Measurements from ENCODE around the gene EPB41L3.
"Not testable (repeated sequence)": the region's sequence is repeated elsewhere in the genome, so short reads cannot be mapped to it uniquely, and the experiment has no call there.

Gene EPB41L3

DNA sequence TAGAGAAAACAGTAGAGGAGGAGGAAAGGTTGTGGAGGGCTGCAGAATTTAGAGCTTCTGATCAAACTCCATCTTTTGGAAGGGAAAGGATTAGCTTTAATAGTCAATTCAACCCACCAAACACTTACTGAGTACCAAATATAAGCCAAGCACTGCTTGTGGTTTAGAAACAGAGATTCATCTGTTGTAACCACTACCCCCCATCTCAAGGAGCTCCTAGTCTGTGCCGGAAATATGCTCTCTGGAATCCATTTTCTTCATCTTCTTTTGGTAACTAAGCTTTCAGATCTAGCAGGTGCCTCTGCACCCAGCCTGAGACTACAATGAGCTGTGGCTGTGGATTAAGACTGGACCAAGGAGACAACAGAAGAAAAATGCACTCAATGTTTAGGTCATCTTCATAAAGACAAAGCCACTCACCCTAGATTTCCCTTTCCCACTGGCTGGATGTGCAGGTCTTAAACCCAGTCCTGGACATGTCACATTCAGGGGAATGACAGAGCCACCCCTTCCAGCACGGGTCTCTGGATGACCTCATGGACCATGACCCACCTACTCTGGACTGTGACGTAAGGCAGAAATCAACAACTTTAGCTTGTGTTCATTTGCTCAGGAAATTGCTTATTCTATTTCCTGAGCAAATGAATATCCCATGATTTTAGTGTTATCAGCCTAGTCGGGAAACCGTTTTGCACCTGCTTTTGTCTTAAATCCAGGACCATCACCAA is 52.9 kb downstream of the EPB41L3 start:
- no peak for DNase-seq

DNA sequence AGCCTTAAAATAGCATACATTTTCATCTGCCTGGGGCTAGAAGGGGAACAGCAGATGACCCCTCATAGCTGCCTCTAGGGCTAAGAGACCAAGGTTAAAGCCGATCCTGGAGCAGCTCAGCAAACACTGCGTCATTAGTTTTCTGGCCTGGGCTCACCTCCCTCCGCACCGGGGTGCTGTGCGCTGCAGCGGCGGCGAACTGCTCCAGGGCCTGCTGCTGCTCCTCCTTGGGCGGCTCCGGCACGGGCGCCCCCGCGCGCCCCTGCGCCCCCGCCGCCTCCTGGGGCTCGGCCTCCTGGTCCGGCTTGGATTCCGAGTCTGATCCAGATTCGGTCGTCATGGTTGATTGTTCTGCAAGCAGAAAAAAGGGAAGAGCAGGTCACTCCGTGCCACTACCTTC is 55.0 kb downstream of the EPB41L3 start:
- DNase-seq, result no peak

DNA sequence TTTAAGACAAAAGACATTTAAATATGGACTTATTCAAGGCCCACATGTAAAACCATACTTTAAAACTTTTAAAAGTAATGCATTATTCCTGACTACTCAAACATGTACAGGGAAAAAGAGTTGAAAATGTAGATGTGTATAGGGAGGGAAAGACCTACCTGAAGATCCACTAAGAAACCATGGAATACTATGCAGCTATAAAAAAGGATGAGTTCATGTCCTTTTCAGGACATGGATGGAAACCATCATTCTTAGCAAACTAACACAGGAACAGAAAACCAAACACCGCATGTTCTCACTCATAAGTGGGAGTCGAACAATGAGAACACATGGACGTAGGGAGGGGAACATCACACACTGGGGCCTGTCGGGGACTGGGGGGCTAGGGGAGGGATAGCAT is 55.8 kb downstream of the EPB41L3 start:
- not testable (repeated sequence) for DNase-seq

DNA sequence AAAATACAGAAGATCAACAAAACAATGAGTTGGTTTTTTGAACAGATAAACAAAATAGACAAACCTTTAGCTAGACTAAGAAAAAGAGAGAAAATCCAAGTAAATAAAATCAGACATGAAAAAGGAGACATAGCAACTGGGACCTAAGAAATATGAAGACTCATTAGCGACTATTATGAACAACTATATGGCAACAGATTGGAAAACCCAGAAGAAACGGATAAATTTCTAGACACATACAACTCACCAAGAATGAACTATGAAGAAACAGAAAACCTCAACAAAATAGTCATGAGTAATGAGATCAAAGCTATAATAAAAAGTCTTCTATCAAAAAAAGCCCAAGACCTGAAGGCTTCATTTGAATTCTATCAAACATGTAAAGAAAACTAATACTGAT is 59.3 kb downstream of the EPB41L3 start:
- no peak for DNase-seq

DNA sequence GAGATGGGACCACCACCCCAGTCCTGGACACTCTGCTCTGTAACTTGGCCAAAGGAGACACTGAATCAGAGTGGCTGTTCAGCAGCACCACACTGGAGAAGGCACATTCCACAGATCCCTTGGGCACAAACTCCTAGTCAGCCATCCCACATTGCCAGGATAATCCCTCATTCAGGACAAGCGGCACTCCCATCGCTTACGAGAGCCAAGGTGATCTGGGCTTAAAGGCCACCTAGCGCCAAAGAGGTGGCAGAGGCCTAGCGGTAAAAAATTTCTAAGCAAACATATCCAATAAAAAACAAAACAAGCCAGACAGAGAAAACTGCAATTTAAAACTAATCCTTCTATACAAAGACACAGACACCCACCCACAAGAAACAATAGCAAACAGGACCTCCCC is 62.2 kb downstream of the EPB41L3 start:
- DNase-seq, result no peak

DNA sequence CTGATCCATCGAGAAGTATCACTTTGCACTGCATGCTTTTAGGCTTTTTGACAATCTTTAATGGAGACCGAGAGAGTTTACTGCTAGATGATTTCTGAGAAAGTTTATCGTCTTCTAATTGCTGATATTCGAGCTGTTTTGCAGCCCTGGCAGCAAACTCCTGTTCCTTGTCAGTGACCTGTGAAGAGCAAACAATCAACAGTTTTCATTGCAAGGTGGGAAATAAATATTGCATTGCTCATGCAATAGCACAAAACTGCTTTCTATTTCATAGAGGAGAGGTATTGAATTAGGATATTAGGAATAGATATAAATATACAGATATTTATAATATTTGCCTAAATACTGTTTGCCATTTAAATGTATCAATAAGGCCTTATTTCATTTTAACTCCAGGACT is 65.5 kb downstream of the EPB41L3 start:
- DNase-seq, result no peak

DNA sequence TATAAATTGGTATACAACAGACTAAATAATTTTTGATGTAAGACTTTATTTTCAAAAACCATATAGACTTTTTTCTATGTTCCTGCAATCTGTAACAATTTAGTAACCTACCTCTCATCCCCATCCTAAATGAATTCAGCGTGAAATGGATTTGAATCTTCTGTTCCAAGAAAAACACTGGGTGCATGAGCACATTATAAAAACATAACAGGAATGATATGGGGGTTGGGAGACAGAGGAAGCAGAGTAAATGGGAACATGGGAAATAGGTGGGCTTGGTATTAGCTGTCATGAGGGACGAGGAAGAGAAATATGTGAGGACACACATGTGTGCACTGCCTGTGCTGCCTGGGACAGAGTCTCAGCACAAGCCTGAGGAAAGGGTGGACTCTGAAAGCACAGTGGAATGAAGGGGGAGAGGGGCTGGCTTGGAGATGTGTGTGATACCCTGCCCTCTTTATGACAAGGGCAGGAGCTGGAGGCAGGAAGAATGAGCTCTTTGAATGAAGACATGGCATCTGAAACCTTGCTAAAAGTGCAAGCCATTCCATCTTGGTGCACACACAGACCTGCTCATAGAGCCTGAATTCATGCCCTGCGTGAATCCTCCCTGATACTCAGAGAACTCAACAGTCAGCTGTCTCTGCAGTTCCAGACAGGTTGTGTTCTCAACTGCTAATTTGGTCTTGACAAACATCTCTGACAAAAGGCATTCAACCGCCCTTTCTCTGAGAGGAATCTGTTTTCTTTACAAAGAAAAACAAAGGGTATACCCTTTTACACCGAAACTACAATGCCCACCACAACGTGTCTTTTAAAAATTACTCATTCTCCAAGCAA is 66.6 kb downstream of the EPB41L3 start:
- DNase-seq, result no peak

DNA sequence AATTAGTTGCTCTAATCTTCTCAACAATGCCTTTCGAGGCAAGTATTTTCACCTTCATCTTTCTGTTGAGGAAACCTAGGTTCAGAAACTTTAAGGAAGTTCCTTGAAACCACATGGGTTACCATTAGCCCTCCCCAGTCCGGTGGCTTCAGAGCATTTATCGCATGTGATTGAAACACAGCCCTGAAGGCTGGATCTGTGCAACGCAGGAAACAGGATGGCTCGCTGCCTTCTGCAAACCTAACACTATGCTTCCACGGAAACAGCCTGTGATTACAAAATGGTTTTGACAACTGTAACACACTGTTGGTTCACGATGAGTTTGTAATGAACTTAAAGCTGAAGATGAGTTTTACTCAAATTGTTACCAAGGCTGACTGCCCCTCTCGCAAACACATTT is 68.5 kb downstream of the EPB41L3 start:
- DNase-seq, result no peak

DNA sequence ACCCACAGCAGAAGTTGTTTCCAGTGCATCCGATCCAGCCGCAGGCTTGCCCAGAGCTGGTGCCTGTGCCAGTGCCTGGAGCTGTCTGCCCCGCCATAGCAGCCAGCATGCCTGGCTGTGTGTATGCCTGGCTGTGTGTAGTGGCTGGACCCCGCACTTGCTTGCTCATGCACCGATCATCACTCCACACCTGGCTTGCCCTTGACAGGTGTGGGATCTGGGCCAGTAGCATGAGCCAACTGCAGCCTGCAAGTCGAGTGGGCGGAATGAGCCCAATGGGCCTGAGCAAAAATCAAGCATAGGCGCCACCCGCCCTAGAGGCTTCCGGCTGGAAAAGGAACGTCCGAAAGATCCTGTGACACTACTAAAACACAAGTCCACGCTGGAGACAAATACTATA is 74.5 kb downstream of the EPB41L3 start:
- no peak for DNase-seq

DNA sequence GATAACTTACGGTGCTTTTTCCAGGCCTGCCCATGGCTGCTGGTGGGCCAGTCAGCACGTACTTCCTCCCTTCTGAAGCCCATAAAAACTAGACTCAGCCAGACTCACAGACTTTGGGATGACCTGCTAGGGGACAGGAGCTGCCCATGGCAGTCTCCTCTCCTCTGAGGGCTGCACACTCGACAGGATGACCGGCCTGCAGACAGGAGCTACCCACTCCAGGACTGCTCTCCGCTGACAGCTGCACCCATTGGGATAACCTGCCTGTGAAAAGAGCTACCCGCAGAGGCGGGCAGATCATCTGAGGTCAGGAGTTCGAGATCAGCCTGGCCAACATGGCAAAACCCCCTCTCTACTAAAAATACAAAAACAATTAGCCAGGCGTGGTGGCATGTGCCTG is 75.4 kb downstream of the EPB41L3 start:
- no peak for DNase-seq

DNA sequence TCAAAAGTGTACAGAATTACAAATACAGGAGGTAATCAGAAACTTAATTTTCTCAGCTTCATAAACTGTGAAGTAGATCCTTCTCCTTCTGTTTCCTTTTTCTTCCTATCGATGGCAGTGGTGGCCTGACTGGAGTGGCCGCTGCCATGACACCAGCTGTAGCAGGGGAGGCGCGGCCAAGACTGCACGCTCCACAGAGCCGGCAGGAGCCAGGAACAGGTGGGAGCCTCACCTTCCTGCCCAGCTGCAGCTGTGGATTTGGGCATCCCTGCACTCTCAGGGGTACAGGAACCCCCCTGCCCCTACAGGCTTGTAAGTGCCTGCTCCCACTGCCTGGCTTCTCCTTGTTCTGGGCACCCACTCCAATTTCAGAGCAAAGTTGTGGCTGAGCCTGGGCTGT is 76.1 kb downstream of the EPB41L3 start:
- no peak for DNase-seq

DNA sequence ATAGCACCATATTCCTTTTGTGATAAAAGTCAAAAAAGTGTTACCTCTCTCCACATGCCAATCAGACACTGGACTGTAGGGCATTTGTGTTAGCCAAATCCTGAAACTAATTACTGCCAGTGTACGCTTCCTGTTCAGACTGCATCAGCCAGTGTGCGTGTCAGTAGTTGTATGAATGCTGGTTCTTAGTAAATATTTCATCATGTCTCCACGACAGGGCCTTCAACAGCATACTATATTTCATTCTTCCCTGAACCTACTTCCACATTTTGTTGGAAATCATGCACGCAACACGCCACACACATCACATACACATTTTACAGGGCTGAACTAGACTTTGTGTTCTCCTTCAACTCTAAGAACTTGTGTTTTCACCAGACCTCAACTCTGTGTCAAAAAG is 77.5 kb downstream of the EPB41L3 start:
- no peak for DNase-seq

DNA sequence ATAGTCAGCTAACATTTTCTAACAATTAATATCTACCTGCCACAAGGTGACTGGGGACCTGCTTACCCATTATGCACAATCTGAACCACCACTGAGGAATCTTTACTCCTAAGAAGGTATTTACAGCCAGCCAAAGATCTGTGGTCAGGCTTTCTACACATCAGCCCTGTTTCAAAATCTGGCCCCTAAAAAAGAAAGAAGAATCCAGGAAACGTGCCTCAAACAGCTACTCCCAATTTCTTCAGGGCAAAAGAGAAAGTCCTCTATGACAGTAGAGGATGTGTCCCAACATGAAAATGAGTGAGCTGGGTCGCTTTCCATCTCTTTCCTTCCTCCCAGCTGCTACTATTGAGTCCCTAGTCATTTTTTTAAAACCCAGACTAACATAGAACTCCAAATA is 79.5 kb downstream of the EPB41L3 start:
- DNase-seq, result no peak

DNA sequence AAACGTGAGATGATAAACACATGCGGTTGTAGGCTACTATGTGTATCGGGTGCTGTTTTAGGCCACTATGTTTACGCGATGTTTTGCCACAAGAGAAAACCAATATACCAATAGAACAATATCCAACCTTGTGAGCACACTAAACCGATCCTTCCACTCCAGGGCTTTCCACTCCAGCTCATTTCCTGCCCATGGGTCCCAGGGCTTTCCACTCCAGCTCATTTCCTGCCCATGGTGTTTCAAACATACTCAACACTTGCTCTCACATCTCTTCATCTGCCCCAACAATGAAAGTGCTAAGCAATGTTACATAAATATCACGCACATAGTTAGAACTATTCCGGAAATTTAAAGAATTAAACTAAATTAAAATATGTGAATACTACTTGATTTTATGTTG is 80.0 kb downstream of the EPB41L3 start:
- DNase-seq, result no peak

DNA sequence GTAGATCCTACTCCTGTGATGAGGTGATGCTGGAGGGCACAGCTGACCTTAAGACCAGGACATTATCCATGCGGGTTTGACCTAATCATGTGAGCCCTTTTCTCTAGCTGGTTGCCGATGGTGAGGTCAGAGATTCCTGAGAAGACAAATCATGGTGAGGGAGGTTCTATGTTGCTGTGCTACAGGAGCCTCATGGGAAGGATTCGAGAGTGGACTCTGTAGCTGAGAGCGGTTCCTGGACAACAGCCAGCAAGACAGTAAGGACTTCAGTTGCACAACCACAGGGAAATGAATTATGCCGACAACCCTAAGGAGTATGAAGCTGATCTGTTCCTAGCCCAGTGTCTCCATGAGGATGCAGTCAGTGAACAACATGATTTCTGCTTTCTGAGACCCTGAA is 80.4 kb downstream of the EPB41L3 start:
- no peak for DNase-seq

DNA sequence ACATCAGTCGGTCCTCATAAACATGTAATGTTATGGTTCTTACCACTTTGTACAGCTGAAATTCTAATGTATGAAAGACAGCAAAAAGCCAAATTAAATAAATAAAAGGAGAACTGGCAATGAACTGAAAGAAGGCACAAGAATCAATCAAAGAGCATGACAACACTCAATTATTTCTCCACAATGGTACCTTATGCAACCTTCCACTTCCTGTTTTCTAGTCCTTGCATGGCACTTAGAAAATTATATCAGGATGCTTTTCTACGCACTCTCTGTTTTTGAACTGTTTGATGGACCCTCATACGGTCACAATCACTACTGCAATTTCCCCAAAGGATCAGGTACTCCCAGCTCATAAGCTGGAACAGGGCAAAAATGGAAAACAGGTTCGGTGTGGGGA is 81.6 kb downstream of the EPB41L3 start:
- DNase-seq, result no peak

DNA sequence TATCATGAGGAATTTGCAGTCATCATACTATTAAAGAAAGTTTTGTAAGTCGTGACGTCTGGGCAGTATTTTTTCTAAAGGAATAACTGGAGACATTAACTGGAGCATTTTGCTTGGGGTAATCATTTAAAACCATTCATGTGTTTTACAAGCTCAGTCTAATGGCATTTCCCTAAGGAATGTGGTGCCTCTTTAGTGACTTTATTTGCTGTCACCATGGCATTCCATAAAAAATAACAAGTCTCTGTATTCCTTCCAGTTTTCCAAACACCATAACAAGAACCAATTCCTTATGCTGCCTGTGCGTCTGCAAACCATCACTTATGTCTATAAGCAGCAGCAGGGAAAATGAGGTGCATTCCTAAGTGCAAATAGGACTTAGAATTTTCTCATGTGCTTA is 82.8 kb downstream of the EPB41L3 start:
- no peak for DNase-seq

DNA sequence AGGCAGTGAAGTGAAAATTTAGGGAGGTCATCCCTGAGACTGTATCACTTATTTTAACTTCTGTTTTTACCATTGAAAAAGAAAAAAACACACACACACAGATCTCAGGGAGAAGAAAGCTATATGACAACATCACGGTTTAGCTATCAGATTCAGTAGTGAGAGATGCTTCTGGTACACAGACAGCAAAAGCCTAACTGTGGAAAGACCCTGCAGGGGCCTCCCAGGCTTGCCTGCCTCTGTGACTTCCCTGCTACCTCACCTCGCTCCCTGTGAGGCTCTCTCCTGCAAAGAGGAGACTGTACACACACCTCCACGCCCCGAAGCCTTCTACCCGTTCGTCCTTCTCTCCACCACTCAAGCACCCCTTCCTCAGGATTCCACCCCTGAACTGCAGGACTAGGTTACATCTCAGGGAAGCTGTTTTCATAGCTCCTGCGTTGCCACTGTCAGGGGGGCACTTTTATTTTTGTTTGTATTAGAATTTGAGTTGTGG is 86.3 kb downstream of the EPB41L3 start:
- DNase-seq, result no peak

DNA sequence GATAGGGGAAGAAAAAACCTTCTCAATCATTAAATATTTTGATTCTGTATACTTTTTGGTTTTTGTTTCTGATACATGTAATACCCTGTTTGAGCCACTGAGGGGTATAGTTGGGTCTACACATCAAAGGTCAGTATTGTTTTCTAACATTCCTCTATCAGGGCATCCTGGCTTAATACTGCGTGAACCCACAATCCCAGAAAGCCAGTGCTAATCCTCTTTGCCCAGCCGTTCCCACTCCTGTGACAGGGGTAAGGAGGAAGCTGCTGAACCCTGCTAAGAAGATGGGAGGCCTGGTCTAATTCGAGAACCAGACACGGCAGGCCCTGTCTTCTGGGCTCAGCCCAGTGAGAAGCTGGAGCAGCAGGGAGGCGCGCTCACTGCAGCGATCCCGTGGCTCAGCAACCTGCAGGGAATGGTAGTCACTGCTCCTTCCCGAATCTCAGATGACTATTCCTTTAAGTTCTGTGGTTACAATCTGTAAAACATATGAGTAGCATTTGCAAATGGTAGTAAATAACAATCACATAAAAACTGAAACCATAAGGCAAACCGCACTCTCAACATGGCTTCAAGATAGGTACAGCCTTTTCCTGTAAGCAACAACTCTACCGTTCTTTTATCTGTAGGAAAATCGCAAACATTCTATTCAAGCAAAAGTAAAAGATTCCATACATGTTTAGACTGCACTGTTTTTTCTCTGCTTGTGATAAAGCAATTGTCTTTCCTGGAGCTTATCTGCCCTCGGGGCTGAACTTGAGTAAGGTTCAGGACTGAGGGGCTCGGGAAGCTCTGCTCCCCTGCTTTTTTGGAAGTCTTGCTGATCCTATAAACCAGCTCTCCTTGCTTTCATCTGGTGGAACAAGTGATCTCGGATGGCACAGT is 87.0 kb downstream of the EPB41L3 start:
- DNase-seq, result no peak

DNA sequence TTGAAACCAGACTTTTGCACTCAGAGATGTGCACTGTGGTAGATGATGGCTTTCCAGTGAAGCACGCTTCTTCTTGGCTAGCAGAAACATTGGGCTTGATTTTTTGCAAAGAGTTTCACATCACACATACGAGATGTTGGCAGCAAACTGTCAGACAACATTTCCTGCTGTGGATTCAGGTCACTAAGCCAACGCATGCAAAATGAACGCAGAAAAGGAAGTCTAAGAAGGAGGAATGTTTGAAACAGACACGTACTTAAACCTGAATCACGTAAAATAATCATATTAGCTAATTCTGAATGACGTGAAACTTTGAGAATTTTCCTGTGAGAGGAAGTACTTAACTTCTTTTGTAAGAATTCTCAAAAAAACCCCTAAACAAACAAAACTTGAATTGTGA is 88.1 kb downstream of the EPB41L3 start:
- no peak for DNase-seq

DNA sequence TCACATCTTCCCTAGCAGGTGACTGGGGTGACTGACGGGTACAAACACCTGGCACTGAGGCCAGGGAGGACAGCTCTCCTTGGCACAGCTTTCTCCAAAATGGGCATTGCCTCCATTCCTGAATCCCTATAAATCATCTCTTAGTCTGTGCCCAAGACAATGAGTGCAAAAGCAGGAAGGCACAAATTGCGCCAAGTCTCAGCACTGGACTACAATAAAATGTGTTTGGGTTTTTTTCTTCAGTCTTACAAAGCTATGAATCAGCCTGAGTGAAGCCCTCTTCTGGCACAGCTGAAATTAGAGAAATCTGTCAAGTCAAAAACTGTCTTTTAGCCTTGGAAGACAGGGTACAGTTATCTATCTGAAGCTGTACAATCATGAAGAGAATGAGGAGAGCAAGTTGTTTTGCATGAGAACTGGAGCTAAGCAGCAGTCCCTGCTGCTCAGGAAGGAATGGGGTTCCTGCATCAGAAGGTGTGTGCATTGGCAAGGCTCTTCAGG is 90.8 kb downstream of the EPB41L3 start:
- DNase-seq, result no peak

DNA sequence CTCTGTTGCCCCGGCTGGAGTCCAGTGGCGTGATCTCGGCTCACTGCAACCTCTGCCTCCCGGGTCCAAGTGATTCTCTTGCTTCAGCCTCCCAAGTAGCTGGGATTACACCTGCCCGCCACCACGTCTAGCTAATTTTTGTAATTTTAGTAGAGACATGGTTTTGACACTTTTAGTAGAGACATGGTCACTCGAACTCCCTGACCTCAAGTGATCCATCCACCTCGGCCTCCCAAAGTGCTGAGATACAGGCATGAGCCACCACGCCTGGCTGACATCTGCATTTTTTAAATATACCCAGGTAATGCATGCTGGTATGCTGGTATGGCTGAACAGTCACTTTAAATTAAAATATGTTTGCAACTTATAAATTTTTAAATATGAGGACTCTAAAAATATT is 91.9 kb downstream of the EPB41L3 start:
- no peak for DNase-seq

DNA sequence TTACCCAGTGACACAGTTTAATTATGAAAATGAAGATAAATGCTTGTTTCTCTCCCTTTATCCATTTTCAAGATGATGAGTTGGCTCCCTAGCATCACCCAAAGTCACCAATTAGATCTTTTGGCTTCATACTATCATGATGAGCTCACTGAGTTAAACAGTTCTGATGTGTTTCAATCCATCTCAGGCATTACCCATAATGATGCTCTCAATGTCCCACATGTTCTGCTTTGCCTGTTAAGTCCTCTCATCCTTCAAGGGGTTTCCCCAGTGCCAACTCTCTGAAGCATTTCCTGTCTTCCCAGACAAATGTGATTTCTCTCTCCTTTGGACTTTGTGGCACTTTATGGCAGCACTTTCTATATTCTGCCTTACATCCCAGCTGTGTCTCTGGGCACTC is 92.6 kb downstream of the EPB41L3 start:
- no peak for DNase-seq
